Measurements from ENCODE around the gene ADAR.

ADAR gene

DNA sequence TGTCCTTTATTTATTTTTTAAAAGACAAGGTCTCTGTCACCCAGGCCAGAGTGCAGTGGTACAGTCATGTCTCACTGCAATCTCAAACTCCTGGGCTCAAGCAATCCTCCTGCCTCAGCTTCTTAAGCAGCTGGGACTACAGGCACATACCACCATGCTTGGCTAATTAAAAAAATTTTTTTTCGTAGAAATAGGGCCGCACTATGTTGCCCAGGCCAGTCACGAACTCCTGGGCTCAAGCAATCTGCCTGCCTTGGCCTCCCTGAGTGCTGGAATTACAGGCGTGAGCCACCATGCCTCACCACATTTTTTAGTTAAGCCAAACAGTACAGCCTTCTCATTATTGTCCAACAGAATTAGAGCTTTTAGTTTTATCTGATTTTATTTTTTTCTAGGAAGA, 7.4 kb upstream of the ADAR start:
- DNase-seq (ENCODE audit: low spot score): no peak

DNA sequence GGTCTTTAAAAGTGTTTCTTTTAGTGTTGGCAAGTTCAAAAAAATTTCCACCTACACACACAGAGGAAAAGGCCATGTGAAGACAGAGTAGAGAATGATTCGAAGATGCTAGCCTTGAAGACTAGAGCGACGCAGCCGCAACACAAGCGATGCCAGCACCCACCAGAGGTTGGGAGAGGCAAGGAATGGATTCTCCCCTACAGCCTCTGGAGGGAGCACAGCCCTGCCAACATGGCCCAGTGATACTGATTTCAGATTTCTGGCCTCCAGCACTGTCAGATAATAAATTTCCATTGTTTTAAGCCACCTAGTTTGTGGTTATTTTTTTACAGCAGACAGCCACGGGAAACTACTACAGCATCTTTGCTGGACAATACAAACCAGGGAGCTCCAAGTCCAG, 6.9 kb upstream of the ADAR start:
- DNase-seq (ENCODE audit: low spot score): no peak

DNA sequence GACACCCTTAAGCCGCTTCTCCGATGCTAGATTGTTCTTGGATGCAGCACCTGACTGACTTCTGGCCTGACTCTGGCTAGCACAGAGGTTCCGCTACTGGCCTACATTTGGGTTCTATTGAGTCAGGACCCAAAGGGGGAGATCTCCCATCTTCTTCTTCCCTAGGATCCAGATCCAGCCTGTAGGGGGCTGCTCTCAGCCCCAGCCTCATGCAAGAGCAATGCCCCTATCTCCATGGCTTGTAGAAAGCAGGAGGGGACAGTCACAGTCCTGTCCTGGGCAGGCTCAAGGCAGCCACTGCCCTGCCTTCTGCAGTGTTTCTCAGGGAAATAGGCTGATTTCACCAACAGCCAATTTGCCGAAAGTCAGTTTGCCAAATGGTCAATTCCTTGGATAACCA, 6.3 kb upstream of the ADAR start:
- no peak for DNase-seq (ENCODE audit: low spot score)

DNA sequence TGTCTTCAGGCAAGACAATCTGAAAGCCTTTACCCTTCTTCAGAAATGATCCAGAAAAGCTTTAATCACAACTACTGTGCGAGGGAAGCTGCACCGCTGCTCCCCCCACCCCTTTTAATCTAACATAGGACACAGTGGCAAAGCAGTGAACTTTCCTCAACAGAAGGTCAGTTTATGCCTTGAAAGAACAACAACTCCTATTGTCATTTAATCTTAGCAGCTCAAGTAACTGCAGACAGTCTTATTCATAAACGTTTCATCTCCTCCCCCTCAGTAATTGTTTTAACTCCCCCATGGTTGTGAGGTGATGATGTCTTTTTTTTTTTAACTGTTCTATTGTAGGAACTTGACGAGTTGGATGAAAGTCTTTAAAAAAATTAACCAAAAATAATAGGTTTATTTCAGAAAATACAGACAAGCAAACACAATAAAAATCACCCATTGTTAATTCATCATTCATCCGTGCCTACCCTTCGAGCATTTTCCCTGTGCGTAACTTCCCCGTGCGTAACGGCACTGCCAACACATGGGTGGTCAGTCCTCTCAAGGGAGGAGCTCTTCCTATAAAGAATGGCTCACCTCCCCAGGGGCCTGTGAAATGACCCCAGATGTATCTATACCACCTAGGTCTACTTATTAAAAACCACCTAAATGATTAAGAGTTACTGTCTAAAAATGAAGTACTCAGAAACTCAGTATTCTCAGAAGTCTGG, 3.3 kb upstream of the ADAR start:
- no peak for DNase-seq (ENCODE audit: low spot score)

DNA sequence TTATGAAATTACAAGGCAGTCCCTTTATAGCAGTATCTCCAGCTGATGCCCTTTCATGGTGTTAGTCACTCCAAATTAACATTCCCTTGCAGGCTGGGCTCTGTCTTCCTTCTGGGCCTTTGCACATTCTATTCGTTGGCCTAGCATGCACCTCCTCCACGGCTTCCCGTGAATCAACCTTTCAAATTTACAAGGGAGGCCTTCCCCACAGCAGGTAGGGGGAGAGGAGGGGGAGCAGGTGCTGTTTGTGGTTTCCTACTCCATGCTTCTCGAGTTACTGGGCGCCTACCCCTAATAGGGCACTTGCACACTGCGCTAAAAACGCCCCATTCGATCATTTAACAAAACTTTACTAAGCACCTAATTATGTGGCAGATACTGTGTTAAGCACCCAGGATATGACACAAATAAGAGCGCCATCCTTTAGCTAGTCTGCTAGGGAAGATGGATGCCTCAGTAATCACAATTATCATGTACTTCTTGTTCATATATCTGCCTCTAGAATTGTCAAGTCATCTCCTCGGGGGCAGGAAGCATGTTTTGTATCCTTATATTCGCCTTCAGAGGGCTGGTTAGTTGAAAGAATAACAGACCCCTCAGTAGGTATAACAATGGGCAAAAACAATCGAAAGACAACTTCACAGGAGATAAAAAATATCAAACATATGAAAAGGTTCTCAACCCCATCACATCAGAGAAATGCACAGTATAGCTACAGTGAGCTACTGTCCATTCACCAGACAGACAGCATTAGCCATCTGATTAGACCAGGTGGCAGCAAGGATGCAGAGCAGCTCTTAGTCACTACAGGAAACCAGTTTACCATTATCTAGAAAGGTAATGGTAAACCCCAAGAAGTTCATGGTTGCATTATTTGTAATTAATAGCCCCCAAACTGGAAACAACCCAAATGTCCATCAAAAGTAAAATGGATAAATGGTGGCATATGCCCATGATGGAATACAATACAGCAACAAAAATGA, 1.7 kb upstream of the ADAR start:
- DNase-seq (ENCODE audit: low spot score): no peak

DNA sequence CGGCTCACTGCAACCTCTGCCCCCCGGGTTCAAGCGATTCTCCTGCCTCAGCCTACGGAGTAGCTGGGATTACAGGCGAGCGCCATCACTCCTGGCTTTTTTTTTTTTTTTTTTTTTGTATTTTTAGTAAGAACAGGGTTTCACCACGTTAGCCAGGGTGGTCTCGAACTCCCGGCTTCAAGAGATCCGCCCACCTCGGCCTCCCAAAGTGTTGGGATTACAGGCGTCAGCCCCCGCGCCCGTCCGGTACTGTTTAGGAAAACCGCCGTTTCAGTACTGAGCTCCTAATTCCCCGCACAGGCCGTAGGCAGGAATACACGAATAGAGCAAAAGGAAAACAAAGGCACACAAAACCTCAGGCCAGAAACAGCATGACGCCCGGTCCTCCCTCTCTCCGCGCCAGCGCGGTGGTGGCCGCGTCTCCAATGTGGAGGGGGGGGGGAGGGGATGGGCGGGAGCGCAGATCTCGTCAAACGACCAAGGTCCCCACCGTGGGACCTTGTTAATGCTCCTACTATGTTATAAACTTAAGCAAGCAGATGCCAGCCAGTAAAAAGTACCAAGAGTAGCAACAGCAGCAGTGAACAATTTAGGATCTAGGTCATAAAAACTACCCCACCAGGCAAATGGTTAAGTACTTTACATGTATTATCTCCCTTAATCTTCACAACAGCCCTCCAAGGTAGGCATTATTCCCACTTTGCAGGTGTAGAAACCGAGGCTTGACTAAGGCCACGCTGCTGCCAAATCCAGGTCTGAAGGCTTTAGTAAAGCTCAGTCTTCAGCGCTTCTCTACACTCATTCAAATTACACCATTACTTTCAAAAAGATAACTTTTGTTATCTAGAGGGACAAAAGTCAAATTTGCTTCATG, 648 bp upstream of the ADAR start:
- DNase-seq (ENCODE audit: low spot score): peak; percentile 15

DNA sequence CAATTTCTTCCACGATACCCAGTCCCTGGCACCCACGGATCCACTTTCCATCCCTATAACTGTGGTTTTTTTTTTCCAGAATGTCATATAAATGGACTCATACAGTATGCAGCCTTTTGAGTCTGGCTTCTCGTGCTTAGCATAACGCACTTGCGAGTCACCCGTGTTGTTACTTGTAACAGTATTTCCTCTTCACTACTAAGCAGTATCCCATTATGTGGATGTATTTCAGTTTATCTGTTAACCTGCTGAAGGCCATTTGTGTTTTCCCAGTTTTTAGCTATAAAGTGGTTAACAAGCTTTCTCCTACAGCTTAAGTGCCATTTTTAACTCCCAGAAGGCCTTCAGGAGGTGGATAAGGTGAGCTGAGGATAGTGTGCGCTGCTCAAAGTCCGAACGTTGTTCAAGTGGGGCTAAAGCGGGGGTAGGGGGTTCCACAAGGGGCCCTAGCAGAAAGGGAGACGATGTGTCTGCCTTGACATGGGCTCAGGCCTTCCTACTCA, 829 bp downstream of the ADAR start:
- peak; percentile 24 for DNase-seq (ENCODE audit: low spot score)

DNA sequence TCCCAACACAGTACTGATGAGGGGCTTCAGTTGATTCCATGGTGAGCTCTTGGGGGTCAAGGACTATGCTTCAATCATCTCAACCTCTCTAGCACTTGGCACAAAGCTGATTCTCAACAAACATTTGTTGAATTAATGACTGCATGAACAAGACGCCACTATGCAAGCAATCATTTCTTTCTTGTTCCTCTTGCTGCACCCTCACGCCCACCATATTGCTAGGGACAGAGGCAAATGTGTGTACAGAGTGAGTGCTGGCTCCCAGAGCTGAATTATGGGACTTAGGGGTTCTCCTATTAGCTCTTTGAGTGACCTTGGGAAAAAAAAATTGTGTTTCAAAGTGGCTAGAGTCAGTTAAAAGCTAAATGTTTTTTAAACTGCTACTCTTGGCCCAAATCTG, 2.5 kb downstream of the ADAR start:
- no peak for DNase-seq (ENCODE audit: low spot score)

DNA sequence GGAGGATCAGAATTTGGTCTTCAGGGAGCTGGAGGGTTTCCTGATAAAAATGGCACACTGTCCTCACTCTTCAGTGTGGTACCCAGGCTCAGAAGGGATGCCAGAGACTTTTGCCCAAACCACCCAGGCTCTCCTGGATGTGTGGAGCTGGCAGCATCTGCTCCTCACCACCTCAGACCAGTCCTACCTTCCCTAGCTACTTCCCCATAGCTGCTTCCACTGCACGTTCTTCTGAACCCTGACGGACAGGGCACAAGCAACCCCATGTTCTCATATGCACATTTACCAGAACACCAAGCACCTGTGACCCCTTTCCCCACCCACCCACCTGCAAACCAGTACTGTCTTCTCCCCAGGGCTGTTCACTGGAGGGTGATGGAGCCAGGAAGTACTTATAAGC, 4.7 kb downstream of the ADAR start:
- DNase-seq (ENCODE audit: low spot score): no peak

DNA sequence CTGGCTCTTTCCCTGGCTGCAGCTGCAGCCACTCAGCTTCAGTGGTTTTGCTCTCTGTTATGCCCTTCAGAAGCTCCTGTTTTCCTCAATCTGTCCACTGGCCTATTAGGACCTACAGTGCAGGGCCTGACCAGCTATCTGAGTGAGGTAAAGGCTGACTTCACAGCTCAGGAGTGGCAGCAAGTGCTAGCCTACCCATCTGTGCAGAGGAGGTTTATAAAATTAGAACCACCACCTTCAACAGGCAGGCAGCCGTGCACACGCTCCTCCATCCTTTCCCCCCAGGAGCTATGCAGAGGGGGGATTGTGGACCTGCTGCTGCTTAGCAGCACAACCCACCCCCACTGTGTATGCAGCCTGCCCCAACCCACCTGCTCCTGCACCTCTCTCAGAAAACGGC, 8.3 kb downstream of the ADAR start:
- DNase-seq (ENCODE audit: low spot score): no peak

DNA sequence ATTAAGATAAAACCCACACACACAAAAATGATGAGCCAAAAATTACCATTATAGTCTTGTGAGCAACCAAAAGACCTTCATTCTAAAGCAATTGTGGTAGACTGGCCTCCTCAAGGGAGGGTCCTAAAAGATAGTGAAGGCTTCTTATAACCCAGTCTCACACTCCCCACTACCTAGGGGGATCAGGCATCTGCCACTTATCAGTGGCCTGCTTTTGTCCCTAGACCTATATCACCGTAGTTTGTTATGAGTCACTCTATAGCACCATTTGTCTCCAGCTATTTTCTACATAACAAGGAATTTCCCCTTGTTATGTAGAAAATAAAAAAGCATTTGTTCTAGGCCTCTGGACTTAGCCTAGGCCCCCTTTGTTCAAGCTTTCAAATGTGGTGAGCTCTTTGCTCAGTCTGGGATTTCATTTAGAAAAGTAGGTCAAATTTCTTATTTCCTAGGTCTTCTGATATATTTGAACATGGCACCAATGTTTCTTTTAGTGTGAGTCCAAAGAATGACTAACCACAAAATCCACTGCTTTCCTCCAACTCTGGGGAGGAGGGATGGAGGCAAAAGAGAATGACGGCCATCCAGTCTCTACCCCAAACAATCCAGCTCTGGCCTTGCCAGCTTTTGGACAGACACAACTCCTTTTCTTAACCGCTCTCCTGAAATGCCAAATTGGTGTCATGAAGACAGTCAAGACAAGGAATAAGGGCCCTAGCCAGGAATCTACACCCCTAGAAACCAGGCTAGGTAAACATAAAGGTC, 8.9 kb downstream of the ADAR start:
- no peak for DNase-seq (ENCODE audit: low spot score)

DNA sequence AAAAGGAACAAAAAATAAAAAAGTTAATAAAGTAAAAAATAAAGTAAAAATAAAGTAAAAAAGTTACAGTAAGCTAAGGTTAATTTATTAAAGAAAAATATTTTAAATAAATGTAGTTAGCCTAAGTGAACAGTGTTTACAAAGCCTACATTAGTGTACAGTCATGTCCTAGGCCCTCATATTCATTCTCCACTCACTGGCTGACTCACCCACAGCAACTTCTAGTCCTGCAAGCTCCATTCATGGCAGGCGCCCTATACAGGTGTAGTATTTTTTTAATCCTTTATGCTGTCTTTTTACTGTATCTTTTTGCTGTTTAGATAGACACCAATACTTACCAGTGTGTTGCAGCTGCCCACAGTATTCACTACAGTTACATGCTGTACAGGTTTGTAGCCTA, 12.4 kb downstream of the ADAR start:
- no peak for DNase-seq (ENCODE audit: low spot score)

DNA sequence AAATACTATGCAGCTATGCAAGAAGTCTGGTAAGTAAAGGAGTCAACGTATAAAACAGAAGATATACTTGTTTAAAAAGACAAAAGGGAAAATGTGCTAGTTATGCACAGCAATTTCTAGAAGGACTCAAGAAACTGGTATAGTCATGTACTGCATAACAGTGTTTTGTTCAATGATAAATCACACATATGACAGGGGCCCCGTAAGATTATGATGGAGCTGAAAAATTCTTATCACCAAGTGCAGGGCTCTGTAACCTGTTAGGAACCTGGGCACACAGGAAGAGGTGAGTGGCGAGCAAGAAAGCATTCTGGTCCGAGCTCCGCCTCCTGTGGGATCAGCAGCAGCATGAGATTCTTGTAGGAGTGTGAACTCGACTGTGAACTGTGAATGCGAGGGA, 13.2 kb downstream of the ADAR start:
- no peak for DNase-seq (ENCODE audit: low spot score)

DNA sequence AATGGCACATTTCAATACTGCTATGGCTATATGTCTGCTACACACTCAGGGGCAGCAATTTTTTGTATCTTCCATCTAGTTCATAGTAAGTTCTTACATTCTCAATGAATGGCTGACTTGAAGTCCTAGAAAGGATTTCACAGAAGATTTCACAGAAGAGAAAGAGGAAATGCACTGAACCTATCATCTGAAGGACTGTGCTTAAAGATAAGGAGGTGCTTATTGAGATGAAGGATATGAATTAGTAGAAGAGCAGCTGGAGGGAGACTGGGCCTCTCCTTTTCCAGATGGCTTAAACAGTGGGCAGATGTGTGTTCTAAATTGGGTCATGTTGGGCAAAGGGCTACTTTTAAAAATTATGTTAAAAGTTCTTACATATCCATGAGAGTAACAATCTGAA, 14.6 kb downstream of the ADAR start:
- no peak for DNase-seq (ENCODE audit: low spot score)

DNA sequence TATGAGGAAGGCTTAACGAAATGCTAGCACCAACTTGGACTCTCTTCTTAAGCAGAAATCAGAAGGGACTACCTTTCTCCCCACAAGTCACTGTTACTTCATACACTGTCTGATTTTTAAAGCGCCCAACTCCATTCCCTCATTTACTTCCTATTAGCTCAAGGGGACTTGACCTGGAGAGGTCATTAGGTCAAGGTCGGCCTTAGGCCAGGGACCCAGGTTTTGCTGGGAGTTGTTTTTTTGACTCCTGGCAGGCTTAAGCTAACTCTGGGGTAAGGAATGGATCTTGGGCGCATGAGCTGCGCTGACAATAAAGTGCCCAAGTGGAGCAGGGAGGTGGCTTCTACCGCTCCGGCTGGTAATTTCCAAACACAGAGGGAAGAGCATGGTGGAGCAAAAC, 16.8 kb downstream of the ADAR start:
- no peak for DNase-seq (ENCODE audit: low spot score)

DNA sequence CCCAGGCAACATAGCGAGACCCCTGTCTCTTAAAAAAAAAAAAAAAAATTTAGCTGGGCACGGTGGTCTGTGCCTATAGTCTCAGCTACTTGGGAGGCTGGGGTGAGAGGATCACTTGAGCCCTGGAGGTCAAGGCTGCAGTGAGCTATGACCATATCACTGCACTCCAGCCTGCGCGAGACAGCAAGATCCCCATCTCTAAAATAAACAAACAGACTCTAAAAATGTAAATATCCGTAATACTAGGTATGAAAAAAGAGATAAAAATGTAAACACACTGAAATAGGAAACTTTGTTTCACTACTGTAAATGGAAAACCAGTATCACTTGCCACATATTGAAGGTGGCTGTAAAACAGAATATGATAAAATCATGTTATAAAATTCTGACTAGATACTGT, 17.2 kb downstream of the ADAR start:
- no peak for DNase-seq (ENCODE audit: low spot score)

DNA sequence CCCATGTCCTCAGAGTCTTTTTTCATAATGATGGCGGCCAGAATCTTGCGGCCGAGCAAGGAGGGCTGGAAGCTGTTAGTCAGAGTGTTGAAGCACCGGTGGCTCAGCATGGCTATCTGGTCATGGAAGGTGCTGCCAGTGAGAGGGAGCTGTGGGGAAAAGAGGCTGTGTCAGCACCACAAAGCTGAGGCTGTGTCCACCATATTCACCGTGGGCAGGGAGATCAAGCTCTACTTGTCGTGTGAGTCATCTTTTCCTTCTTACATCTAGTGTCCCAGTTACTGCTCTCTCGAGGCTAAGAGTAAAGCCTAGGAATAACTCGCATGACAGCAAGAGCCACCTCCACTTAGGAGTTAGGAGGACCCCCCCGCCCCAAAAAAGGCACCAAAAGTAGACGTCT, 18.2 kb downstream of the ADAR start:
- DNase-seq (ENCODE audit: low spot score): no peak

DNA sequence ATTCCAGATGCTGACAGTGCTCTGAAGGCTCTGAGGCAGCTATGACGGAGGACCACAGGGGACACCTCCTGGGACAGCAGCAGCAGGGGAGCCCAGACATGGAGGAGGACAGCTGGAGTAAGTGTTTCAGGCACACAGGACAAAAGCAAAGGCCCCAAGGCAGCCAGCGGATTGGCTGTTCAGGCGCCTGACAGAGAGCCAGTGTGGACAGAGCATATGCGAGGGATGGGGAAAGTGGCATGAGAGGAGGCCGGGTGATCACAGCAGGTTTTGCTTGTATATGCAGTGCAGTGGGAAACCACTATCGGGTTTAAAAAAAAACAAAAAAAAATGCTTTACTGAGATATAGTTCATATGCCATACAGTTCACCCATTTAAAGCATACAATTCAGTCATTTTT, 21.3 kb downstream of the ADAR start:
- DNase-seq (ENCODE audit: low spot score): no peak

DNA sequence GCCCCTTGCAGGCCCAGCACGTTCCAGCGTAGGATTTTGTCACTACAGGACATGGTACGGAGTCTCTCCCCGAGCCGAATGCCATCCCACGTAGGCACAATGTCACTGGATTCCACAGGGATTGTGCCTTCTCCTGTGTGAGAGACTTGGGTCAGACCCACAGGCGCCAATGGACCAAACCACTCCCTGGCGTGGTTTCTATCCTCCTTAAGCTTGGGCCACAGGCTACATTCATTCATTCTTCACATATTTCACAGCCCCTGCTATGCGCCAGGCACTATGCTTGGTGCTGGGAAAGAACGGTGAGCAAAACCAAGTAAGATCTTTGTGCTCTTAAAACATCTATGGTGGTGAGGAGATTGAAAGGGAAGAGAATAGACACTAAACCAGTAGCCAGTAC, 21.8 kb downstream of the ADAR start:
- no peak for DNase-seq (ENCODE audit: low spot score)

DNA sequence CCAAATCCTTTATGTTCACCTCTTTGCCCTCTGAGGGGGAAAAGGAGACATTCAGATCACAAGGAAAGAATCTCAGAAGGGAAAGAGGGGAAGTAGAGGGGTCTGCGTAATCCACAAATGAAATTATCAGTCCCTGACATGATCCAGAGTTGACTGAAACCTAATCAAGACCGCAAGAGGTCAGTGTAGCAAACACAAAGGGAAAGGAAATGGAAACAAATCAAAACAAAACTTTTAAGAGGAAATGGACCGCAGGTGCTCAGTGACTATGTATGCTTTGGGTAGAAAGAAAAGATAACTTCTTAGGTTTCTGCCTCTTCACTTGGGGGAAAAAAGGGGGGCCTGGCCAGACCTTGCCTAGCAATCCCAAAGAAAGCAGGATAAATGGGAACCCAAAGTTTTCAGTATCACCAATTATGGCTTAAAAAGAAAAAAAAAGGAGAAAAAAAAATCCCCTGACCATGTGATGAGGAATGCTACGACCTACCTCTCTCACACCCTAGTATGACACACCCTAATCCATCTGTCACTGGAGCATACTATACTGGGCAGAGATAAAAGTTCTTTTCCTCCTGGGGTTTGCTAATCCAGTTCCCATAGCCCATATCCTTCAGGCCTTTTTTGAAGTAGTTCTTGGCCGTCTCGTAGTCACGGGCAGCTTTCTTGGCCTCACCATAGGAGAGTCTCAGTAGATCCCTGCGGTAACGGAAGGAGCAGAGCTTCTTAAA, 23.6 kb downstream of the ADAR start:
- DNase-seq (ENCODE audit: low spot score): no peak

DNA sequence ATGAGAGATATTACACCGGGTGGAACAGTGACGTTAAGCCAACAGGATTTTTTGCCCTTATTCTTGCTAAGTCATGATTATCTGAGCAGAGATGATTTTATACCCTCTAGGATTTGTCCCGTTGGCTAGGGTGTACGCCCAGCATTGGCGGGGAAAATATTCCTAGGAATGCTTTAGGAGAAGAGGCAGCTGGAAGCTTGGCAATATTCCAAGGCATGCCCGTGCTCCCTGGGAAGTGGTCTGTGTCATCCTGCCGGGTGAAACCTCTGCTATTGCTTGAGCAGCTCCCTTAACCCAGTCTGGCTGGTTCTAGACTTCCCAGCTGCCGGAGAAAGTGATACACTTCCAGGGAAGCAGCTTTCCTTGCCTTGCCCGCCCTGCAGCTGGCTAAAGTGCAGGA, 24.2 kb downstream of the ADAR start:
- no peak for DNase-seq (ENCODE audit: low spot score)
